RKO (cell line): ENCODE data around the gene MYBBP1A.

Experiments
- DNase-seq: peaks from one replicate; pipeline ENCODE4 v3.0.0-alpha.2; 2016; ENCODE audit warnings: low spot score

The MYBBP1A gene

GRCh38 chr17:4519361-4519788, 35.8 kb downstream of the MYBBP1A start:
- DNase-seq: no peak

- no peak for DNase-seq
These were observed 36.3 kb downstream of the MYBBP1A start for GRCh38 chr17:4518901-4519300.

DNA sequence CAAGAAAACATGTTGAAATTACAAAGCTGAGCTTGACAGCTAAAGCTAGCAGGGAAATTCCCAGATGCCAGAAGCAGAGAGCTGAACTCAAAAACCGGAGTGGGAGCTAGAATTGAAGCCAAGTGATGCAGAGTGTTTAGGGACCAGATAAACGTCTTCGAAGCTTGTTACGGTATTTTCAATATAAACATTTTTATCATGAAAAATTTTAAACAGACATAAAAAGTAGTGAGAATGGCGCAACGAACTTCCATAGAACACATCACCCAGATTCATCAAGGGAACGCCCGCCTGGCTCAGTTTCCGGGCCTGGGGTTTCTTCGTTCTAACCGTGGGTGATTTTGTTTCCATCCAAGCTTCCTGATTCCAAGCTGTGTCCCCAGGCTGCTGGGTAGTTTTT, 38.4 kb downstream of the MYBBP1A start:
- no peak for DNase-seq

GRCh38 chr17:4515501-4515900, 39.7 kb downstream of the MYBBP1A start:
- DNase-seq: no peak

GRCh38 chr17:4514779-4515178, 40.4 kb downstream of the MYBBP1A start:
- no peak for DNase-seq

DNA sequence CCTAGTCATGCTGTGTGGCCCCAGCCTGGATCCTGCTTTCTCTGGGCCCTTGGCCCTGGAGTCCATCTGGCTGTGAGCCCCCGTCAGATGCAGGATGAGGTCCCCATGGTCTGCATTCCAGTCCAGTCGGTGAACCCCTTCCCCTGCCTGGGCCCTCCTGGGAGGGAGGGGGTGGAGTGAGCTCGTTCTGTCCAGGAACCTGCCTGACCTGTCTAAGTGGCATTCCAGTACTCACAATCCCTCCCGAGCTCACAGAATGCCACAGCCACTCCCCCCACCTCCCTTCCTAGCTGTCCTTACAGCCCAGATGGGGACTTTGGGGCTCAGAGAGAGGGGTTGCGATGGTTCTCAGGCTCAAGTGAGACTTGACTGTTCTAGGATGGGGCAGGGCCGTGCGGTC, 41.0 kb downstream of the MYBBP1A start:
- DNase-seq: no peak

GRCh38 chr17:4513113-4514032, 41.8 kb downstream of the MYBBP1A start:
- no peak for DNase-seq

DNA sequence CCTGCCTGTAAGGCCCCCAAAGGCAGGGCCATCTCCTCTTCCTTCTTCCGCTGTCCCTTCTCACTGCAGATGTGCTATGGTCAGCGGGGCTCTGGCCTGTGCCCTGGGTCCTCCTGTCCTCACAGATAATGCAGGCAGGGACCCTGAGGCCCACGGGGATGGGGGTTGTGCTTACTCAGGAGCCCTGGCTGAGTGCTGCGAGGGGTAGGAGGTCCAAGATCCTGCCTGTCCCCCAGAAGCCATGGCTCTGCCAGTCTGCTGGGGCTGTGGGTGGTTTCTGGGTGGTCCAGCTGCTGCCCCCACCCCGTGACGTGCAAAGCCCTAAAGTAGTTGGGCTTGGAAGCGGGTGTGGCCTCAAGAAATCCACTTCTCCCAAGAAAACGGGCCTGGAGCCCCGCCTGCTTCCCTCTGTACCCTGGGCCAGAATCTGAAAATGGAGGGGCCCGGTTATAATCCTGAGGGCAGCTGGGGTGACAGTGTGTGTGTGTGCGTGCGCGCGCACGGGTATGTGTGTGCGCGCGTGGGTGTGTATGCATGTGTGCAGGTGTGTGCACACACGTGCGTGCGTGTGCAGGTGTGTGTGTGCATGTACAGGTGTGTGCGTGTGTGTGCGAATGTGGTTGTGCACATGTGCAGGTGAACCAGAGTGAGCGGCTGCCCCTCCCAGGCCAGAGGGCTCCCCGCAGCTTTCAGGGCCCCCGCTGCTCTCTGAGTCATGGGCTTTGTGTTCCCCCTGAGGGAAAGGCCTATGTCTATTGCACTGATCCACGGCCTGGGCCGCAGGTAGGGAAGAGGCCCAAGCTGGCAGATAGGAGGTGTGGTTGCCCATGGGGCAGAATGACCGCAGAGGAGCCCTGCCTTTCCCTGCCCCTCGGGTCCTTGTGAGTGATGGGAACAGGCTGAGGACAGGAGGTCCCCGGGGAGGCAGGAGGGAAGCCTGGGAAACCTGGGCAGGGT, 42.8 kb downstream of the MYBBP1A start:
- DNase-seq: no peak

GRCh38 chr17:4511199-4511932, 43.8 kb downstream of the MYBBP1A start:
- no peak for DNase-seq

GRCh38 chr17:4510618-4510941, 44.6 kb downstream of the MYBBP1A start:
- DNase-seq: no peak

DNA sequence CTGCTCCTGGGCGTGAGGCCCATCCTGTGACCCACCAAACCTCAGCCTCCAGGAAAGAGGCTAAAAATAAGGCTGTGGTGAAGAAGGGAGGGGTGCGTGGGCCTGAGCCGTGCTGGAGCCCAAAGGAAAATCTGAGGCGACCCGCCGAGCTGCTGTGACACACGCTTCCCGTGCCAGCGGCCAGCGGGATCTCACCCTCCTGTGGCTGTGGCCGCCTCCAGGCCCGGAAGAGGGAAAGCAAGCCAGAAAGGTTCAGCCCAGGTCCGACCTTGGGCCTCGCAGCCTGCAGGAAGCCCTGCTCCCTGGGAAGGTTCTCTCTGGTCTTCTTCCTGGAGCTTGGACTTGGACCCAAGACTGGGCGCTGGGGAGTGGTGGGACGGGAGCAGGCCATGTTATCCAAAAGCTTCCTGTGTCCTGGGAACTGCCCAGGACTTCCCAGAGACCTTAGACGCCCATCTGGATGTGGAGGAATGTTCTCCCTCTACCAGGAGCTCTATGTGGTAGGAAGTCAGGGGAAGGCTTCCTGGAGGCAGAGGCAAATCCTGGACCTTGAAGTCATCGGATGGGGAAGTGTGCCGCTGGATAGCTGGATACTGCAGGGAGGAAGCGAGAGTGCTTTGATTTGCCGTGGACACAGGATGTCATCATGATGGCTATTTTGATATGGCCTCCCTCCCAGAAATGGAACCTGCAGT, 45.1 kb downstream of the MYBBP1A start:
- DNase-seq: no peak

- no peak for DNase-seq
These were observed 45.8 kb downstream of the MYBBP1A start for GRCh38 chr17:4509401-4509800.

GRCh38 chr17:4508207-4508606, 47.0 kb downstream of the MYBBP1A start:
- DNase-seq: no peak

DNA sequence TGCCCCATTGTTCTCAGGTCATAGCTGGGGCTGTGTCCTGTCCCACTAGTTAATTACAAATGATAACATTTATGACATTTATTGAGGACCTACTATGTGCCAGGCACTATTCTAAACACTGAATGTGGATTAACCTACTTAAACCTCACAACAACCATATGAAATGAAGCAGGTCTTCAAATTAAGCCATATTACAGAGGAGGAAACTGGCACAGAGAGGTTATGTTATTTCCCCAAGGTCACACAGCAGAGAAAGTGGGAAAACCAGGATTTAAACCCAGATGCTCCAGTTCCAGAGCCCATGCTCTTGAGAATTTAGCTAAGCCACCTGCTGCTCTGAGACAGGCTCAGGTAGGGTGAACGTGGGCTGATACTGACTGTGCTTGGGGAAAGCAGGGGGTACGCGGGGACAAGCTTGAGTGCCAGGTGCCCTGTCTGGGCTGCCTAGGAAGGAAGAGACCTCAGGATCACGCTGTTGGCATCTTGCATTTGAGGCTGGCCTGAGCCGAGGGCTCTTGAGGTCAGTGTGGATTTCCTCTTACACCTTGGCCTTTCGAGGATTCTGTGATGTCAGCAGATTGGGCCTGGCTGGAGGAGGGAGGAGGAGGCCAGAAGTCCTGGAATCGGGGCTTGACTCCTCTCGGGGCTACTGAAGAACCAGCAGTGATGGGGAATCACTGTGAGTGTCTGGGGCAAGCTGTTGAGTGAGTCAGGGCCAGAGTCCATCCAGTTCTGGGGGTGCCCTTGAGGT, 47.6 kb downstream of the MYBBP1A start:
- no peak for DNase-seq

DNA sequence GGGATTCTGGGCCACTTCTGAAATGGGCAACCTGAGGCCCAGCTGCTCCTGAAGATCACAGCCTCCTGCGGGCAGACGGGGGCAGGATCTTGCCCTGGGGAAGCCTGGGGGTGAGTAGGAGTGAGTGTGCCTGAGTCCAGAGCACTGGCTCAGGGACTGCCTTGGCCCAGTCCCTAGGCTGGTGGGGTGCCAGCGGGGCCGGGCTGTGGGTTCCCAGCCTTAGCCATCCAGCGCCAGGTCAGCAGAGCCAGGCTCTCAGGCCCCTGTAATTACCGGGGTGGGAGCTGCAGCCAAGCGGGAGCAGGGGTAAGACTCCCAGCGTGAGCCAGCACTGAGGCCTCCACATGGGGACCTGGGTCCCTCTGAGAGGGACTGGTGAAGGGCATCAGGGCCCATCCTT, 48.3 kb downstream of the MYBBP1A start:
- no peak for DNase-seq

DNA sequence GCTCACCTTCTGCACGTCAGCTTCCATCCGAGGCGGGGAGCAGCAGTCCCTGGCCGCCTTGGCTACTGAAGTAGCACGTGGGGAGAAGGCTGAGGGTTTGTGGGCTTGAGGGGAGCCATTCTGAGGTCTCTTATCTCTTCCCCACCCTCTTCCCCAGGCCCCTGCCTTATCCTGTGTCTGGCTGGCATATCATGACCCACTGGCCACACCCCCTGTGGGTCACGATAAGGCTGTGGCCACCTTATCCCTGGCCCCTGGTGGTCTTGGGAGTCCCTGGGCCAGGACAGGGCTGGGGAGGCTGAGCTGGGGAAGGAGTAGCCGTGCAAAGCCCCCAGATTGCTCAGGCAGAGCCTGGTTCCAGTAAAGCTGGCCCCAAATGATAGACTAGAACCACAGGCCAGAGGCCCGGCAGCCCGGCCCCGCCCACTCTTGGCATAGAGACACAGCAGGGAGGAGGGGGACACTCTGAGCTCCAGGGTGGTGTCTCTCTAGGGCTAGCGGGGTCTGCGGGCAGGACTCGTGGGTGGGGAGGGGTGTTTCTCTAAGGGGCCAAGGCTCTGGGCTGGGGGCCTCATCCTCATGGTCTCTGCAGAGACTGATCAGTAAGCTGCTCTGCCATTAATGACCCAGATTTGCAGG, 48.9 kb downstream of the MYBBP1A start:
- no peak for DNase-seq

- DNase-seq: no peak
These were observed 50.0 kb downstream of the MYBBP1A start for GRCh38 chr17:4505187-4505586.

DNA sequence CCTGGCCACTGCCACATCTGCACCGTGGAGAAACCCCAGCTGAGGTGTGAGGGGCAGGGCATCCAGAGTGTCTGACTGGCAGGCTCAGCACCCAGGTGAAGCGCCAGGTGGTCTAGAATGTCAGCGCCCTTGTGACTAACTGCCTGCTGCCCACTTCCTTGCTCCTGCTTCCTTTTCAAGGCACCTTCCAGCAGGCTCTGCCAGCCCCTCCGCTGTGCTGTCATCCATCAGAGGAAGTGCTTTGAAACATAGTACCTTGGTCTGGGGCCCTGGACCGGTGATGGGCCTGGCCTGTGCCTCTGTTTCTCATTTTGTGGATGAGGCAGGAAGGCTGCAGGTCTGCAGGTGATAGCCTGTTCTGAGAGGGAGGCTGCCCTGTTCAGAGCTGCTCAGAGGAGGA, 51.0 kb downstream of the MYBBP1A start:
- DNase-seq: no peak

- DNase-seq: no peak
These were observed 51.7 kb downstream of the MYBBP1A start for GRCh38 chr17:4503283-4504025.
